ENCODE data around the gene MSMB. TPM values are rescaled to one million over a fixed set of nuclear protein-coding genes. Genes with fewer than 3 reads are reported as not detected.
"Not testable (repeated sequence)": the region's sequence is repeated elsewhere in the genome, so short reads cannot be mapped to it uniquely, and the experiment has no call there.

Gene MSMB
- polyA plus RNA-seq, 1 donor (not counting 4 experiments of a cell fraction or from before 2014, with no cell fraction given), result not detected

GRCh38 chr10:46001187-46001756 lies 44.8 kb downstream of the MSMB start:
- H4K20me1 ChIP-seq (ENCODE audit: control insufficient read depth, extremely low read depth, insufficient read depth, low read length), result peaks cover 3% of the 10 kb centered on the region
- no peaks in the 10 kb centered on the region for H3K9me1 ChIP-seq (ENCODE audit: control insufficient read depth, extremely low read depth, insufficient read depth, low read length)
- H3K4me3 ChIP-seq (ENCODE audit: control insufficient read depth in 2 of 3, extremely low read depth in 1 of 3, insufficient read depth in 2 of 3, low read depth in 1 of 3, low read length in 3 of 3), result no peak overlapping the region
- dilution Hi-C loops (cut with MboI; ENCODE audit: extremely low pct_ligation_motif_present, low sequenced_read_pairs), result no loop called here
- FAIRE-seq (no peak), DNase-seq (ENCODE audit: low read depth, low spot score) (no peak)
- H2AFZ ChIP-seq (ENCODE audit: control insufficient read depth, low read length), result no peak overlapping the region
- H3K27ac ChIP-seq (ENCODE audit: control insufficient read depth, insufficient read depth, low read length), result no peak overlapping the region
- peaks cover 4% of the 10 kb centered on the region for H3K4me1 ChIP-seq (ENCODE audit: control insufficient read depth, extremely low read depth, insufficient read depth, low read length)
- TF ChIP-seq, protein P1, sequence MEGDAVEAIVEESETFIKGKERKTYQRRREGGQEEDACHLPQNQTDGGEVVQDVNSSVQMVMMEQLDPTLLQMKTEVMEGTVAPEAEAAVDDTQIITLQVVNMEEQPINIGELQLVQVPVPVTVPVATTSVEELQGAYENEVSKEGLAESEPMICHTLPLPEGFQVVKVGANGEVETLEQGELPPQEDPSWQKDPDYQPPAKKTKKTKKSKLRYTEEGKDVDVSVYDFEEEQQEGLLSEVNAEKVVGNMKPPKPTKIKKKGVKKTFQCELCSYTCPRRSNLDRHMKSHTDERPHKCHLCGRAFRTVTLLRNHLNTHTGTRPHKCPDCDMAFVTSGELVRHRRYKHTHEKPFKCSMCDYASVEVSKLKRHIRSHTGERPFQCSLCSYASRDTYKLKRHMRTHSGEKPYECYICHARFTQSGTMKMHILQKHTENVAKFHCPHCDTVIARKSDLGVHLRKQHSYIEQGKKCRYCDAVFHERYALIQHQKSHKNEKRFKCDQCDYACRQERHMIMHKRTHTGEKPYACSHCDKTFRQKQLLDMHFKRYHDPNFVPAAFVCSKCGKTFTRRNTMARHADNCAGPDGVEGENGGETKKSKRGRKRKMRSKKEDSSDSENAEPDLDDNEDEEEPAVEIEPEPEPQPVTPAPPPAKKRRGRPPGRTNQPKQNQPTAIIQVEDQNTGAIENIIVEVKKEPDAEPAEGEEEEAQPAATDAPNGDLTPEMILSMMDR (optimal IDR thresholded peaks at IDR 0.05 in 1 of 3, IDR thresholded peaks at IDR 0.05 in 1 of 3, conservative IDR thresholded peaks at IDR 0.05 in 1 of 3; ENCODE audit: extremely low read depth in 1 of 3, insufficient read depth in 2 of 3, low read length in 3 of 3), result no peak
- TF ChIP-seq EZH2 (IDR thresholded peaks at IDR 0.05; ENCODE audit: low read length), result no peak
- H3K79me2 ChIP-seq (ENCODE audit: control insufficient read depth, insufficient read depth, low read length), result peaks cover 4% of the 10 kb centered on the region
- H3K36me3 ChIP-seq (ENCODE audit: control insufficient read depth in 2 of 2, extremely low read depth in 1 of 2, insufficient read depth in 2 of 2, low read length in 2 of 2), result peaks cover 16% of the 10 kb centered on the region in 2 experiments
- H3K27me3 ChIP-seq (ENCODE audit: control insufficient read depth, extremely low read depth, insufficient read depth, low read length), result no peaks in the 10 kb centered on the region
- no peak overlapping the region for H3K4me2 ChIP-seq (ENCODE audit: control insufficient read depth, extremely low read depth, insufficient read depth, low read depth, low read length)
- H3K9me3 ChIP-seq (ENCODE audit: control insufficient read depth, low read depth, low read length), result no peaks in the 10 kb centered on the region
- H3K9ac ChIP-seq (ENCODE audit: control insufficient read depth, extremely low read depth, insufficient read depth, low read length), result no peak overlapping the region

DNA sequence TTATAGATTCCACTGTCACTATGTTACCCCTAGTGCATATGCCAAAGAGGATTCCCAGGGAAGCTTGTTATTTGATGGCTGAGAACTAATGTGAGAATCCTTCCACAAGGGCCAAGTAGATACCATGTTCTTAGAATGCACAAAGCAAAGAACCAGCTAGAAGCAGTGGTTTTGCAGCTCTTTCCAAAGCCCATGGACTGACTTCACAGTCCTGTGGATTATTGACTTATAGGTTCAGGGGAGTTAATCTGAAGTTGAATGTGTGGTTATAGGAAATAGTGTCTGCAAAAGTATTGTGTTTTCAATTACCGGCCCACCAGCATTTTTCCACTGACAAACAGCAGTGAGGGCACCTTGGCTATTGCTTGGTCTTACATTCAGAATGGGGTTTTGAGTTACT lies 45.5 kb downstream of the MSMB start:
- H2AFZ ChIP-seq (ENCODE audit: control insufficient read depth, low read length), result no peak overlapping the region
- peaks cover 14 to 16% of the 10 kb centered on the region in 2 experiments for H3K36me3 ChIP-seq (ENCODE audit: control insufficient read depth in 2 of 2, extremely low read depth in 1 of 2, insufficient read depth in 2 of 2, low read length in 2 of 2)
- H3K79me2 ChIP-seq (ENCODE audit: control insufficient read depth, insufficient read depth, low read length), result peaks cover 4% of the 10 kb centered on the region
- DNase-seq (ENCODE audit: low read depth, low spot score) (no peak), FAIRE-seq (no peak)
- dilution Hi-C loops (cut with MboI; ENCODE audit: extremely low pct_ligation_motif_present, low sequenced_read_pairs), result no loop called here
- TF ChIP-seq EZH2 (IDR thresholded peaks at IDR 0.05; ENCODE audit: low read length), result no peak
- TF ChIP-seq, protein P1 (optimal IDR thresholded peaks at IDR 0.05 in 1 of 3, IDR thresholded peaks at IDR 0.05 in 1 of 3, conservative IDR thresholded peaks at IDR 0.05 in 1 of 3; ENCODE audit: extremely low read depth in 1 of 3, insufficient read depth in 2 of 3, low read length in 3 of 3), result no peak
- no peaks in the 10 kb centered on the region for H3K9me1 ChIP-seq (ENCODE audit: control insufficient read depth, extremely low read depth, insufficient read depth, low read length)
- no peak overlapping the region for H3K27ac ChIP-seq (ENCODE audit: control insufficient read depth, insufficient read depth, low read length)
- H3K4me1 ChIP-seq (ENCODE audit: control insufficient read depth, extremely low read depth, insufficient read depth, low read length), result no peaks in the 10 kb centered on the region
- H3K9ac ChIP-seq (ENCODE audit: control insufficient read depth, extremely low read depth, insufficient read depth, low read length), result no peak overlapping the region
- H4K20me1 ChIP-seq (ENCODE audit: control insufficient read depth, extremely low read depth, insufficient read depth, low read length), result peaks cover 3% of the 10 kb centered on the region
- no peak overlapping the region for H3K4me2 ChIP-seq (ENCODE audit: control insufficient read depth, extremely low read depth, insufficient read depth, low read depth, low read length)
- H3K9me3 ChIP-seq (ENCODE audit: control insufficient read depth, low read depth, low read length), result no peaks in the 10 kb centered on the region
- H3K27me3 ChIP-seq (ENCODE audit: control insufficient read depth, extremely low read depth, insufficient read depth, low read length), result no peaks in the 10 kb centered on the region
- no peak overlapping the region for H3K4me3 ChIP-seq (ENCODE audit: control insufficient read depth in 2 of 3, extremely low read depth in 1 of 3, insufficient read depth in 2 of 3, low read depth in 1 of 3, low read length in 3 of 3)

DNA sequence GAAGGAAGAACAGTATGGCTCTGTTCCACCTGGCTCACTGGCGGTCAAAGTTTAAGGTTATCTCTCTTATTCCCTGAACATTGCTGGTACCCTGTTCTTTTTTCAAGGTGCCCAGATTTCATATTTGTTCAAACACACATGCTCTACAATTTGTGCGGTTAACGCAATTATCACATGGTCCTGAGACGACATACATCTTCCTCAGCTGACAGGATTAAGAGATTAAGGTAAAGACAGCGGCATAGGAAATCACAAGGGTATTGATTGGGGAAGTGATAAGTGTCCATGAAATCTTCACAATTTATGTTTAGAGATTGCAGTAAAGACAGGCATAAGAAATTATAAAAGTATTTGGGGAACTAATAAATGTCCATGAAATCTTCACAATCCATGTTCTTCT lies 46.1 kb downstream of the MSMB start:
- H3K27ac ChIP-seq (ENCODE audit: control insufficient read depth, insufficient read depth, low read length); H3K4me2 ChIP-seq (ENCODE audit: control insufficient read depth, extremely low read depth, insufficient read depth, low read depth, low read length); dilution Hi-C loops (cut with MboI; ENCODE audit: extremely low pct_ligation_motif_present, low sequenced_read_pairs); H3K79me2 ChIP-seq (ENCODE audit: control insufficient read depth, insufficient read depth, low read length); H2AFZ ChIP-seq (ENCODE audit: control insufficient read depth, low read length); H3K9me1 ChIP-seq (ENCODE audit: control insufficient read depth, extremely low read depth, insufficient read depth, low read length); FAIRE-seq; H3K4me1 ChIP-seq (ENCODE audit: control insufficient read depth, extremely low read depth, insufficient read depth, low read length); H3K27me3 ChIP-seq (ENCODE audit: control insufficient read depth, extremely low read depth, insufficient read depth, low read length); H4K20me1 ChIP-seq (ENCODE audit: control insufficient read depth, extremely low read depth, insufficient read depth, low read length); H3K9ac ChIP-seq (ENCODE audit: control insufficient read depth, extremely low read depth, insufficient read depth, low read length); DNase-seq (ENCODE audit: low read depth, low spot score); H3K9me3 ChIP-seq (ENCODE audit: control insufficient read depth, low read depth, low read length); H3K4me3 ChIP-seq (ENCODE audit: control insufficient read depth in 2 of 3, extremely low read depth in 1 of 3, insufficient read depth in 2 of 3, low read depth in 1 of 3, low read length in 3 of 3): not testable (repeated sequence)
- peaks cover 12 to 16% of the 10 kb centered on the region in 2 experiments for H3K36me3 ChIP-seq (ENCODE audit: control insufficient read depth in 2 of 2, extremely low read depth in 1 of 2, insufficient read depth in 2 of 2, low read length in 2 of 2)
